Liver (tissue), 3 donors: ENCODE measurements around the gene PLA2G2F.

Experiments
- EGR1 ChIP-seq, 2 donors: IDR thresholded peaks; 2 replicates each; pipeline ENCODE4 v1.6.1; 2016 to 2018; ENCODE audit warnings: antibody characterized with exemption in 2 of 2, low read depth in 2 of 2
- FOXA1 ChIP-seq: IDR thresholded peaks from 2 replicates; pipeline ENCODE4 v1.6.1; 2016; ENCODE audit warnings: antibody characterized with exemption
- HNF4G ChIP-seq: IDR thresholded peaks from 2 replicates; pipeline ENCODE4 v1.6.1; 2016; ENCODE audit warnings: antibody characterized with exemption
- JUND ChIP-seq, 2 donors: IDR thresholded peaks; 2 replicates each; pipeline ENCODE4 v1.6.1; 2016; ENCODE audit warnings: antibody characterized with exemption in 2 of 2
- RAD21 ChIP-seq, 2 donors: IDR thresholded peaks; 2 replicates each; pipeline ENCODE4 v1.6.1; 2016; ENCODE audit warnings: antibody characterized with exemption in 2 of 2, mild to moderate bottlenecking in 2 of 2
- TAF1 ChIP-seq: conservative IDR thresholded peaks from 2 replicates; pipeline ENCODE4 v1.6.1; 2016; ENCODE audit warnings: antibody characterized with exemption, mild to moderate bottlenecking
- TF ChIP-seq, protein P1 (sequence below): IDR thresholded peaks from 2 replicates; pipeline ENCODE4 v1.6.1; 2016; ENCODE audit warnings: antibody characterized with exemption
- TF ChIP-seq, protein P2 (sequence below): IDR thresholded peaks from 2 replicates; pipeline ENCODE4 v1.6.1; 2016; ENCODE audit warnings: antibody characterized with exemption
- TF ChIP-seq, protein P3 (sequence below): fragments of 150-350 bp; IDR thresholded peaks from 2 replicates; pipeline ENCODE4 v1.5.1; 2017; ENCODE audit warnings: improper control_type of control experiment, low read depth, low read length; ENCODE audit not compliant: missing input control
- TF ChIP-seq, protein P4 (sequence below): IDR thresholded peaks from 2 replicates; pipeline ENCODE4 v1.6.1; 2016; ENCODE audit warnings: antibody characterized with exemption
- TF ChIP-seq, protein P5 (sequence below): IDR thresholded peaks from 2 replicates; pipeline ENCODE4 v1.6.1; 2016; ENCODE audit warnings: antibody characterized with exemption, mild to moderate bottlenecking
- donor health status: healthy.
- donor health status: healthy.

DNA sequence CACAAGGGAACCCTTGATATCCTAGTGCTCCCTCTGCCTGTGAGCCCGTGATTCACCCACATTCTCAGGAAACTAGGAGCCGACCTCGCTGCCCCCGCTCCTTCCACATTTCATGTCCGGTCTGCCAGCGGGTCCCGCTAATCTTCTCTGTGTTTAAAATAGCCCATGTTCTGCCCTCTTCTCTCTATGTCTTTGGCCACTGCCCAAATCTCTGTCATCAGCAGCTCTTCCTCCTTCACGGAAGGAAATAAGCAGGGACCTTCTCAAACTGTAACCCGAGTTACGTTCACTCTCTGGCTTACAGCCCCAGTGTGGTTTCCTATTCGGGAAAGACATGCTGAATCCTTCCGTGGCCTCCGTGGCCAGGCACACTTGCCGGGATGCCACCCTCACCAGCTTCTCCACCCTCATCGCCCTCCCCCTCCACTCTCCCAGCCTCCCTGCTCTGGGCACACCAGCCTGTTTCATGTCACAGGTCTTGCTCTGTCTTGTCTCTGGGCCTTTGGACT lies 25.6 kb downstream of the PLA2G2F start:
- TF ChIP-seq, protein P1, sequence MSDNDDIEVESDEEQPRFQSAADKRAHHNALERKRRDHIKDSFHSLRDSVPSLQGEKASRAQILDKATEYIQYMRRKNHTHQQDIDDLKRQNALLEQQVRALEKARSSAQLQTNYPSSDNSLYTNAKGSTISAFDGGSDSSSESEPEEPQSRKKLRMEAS, result no peak
- TF ChIP-seq, protein P2, sequence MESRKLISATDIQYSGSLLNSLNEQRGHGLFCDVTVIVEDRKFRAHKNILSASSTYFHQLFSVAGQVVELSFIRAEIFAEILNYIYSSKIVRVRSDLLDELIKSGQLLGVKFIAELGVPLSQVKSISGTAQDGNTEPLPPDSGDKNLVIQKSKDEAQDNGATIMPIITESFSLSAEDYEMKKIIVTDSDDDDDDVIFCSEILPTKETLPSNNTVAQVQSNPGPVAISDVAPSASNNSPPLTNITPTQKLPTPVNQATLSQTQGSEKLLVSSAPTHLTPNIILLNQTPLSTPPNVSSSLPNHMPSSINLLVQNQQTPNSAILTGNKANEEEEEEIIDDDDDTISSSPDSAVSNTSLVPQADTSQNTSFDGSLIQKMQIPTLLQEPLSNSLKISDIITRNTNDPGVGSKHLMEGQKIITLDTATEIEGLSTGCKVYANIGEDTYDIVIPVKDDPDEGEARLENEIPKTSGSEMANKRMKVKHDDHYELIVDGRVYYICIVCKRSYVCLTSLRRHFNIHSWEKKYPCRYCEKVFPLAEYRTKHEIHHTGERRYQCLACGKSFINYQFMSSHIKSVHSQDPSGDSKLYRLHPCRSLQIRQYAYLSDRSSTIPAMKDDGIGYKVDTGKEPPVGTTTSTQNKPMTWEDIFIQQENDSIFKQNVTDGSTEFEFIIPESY, result no peak
- TF ChIP-seq TAF1 (no peak), HNF4G (no peak), EGR1 (IDR thresholded peaks at IDR 0.05; ENCODE audit: low read depth in 2 of 2) (peak in 1 of 2 donors; percentile 32), JUND (IDR thresholded peaks at IDR 0.05) (no peak), RAD21 (IDR thresholded peaks at IDR 0.05) (peak; percentile 28 to 35), FOXA1 (no peak)
- TF ChIP-seq, protein P3, sequence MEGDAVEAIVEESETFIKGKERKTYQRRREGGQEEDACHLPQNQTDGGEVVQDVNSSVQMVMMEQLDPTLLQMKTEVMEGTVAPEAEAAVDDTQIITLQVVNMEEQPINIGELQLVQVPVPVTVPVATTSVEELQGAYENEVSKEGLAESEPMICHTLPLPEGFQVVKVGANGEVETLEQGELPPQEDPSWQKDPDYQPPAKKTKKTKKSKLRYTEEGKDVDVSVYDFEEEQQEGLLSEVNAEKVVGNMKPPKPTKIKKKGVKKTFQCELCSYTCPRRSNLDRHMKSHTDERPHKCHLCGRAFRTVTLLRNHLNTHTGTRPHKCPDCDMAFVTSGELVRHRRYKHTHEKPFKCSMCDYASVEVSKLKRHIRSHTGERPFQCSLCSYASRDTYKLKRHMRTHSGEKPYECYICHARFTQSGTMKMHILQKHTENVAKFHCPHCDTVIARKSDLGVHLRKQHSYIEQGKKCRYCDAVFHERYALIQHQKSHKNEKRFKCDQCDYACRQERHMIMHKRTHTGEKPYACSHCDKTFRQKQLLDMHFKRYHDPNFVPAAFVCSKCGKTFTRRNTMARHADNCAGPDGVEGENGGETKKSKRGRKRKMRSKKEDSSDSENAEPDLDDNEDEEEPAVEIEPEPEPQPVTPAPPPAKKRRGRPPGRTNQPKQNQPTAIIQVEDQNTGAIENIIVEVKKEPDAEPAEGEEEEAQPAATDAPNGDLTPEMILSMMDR, result no peak
- TF ChIP-seq, protein P4, sequence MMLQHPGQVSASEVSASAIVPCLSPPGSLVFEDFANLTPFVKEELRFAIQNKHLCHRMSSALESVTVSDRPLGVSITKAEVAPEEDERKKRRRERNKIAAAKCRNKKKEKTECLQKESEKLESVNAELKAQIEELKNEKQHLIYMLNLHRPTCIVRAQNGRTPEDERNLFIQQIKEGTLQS, result no peak
- TF ChIP-seq, protein P5, sequence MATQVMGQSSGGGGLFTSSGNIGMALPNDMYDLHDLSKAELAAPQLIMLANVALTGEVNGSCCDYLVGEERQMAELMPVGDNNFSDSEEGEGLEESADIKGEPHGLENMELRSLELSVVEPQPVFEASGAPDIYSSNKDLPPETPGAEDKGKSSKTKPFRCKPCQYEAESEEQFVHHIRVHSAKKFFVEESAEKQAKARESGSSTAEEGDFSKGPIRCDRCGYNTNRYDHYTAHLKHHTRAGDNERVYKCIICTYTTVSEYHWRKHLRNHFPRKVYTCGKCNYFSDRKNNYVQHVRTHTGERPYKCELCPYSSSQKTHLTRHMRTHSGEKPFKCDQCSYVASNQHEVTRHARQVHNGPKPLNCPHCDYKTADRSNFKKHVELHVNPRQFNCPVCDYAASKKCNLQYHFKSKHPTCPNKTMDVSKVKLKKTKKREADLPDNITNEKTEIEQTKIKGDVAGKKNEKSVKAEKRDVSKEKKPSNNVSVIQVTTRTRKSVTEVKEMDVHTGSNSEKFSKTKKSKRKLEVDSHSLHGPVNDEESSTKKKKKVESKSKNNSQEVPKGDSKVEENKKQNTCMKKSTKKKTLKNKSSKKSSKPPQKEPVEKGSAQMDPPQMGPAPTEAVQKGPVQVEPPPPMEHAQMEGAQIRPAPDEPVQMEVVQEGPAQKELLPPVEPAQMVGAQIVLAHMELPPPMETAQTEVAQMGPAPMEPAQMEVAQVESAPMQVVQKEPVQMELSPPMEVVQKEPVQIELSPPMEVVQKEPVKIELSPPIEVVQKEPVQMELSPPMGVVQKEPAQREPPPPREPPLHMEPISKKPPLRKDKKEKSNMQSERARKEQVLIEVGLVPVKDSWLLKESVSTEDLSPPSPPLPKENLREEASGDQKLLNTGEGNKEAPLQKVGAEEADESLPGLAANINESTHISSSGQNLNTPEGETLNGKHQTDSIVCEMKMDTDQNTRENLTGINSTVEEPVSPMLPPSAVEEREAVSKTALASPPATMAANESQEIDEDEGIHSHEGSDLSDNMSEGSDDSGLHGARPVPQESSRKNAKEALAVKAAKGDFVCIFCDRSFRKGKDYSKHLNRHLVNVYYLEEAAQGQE, result no peak
